ENCODE data around the gene HIVEP1.

HIVEP1 gene

DNA sequence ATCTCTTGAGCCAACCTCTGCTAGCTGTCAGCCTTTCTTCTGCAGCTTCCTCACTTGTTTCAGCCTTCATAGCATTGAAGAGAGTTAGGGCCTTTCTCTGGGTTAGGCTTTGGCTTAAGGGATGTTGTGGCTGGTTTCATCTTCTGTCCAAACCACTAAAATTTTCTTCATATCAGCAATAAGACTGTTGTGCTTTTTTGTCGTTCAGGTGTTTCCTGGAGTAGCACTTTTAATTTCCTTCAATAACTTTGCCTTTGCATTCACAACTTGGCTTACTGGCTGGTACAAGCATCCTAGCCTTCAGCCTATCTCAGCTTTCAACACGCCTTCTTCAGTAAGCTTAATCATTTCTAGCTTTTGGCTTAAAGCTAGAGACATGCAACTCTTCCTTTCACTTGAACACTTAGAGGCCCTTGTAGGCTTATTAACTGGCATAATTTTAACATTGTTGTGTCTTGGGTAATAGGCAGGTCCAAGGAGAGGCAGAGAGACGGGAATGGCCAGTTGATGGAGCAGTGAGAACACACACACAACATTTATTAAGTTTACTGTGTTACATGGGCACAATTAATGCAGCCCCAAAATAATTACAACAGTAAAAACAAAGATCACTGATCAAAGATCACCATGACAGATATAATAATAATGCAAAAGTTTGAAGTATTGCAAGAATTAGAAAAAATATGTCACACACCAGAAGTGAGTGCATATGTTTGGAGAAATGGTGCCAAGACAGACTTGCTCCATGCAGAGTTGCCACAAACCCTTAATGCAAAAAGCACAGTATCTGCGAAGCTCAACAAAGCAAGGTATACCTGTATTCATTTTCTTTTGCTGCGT is 98.6 kb downstream of the HIVEP1 start:
- Histone ChIP-seq H4K20me1 (no peaks in the 10 kb centered on the region), H3K4me3 (no peak overlapping the region), H3K4me2 (peak overlapping the region; percentile 14; the same call in 1 of the 2 replicates), H3K27ac (no peak overlapping the region), H3K36me3 (peaks cover 13% of the 10 kb centered on the region; the same call in 1 of the 2 replicates), H3K9ac (no peak overlapping the region), H3K9me3 (peaks cover 13% of the 10 kb centered on the region; the same call in 1 of the 2 replicates), H3K27me3 (no peaks in the 10 kb centered on the region), H3K4me1 (peaks cover 19% of the 10 kb centered on the region)
- TF ChIP-seq Cebpa-rat (IDR thresholded peaks at IDR 0.05), result no peak

DNA sequence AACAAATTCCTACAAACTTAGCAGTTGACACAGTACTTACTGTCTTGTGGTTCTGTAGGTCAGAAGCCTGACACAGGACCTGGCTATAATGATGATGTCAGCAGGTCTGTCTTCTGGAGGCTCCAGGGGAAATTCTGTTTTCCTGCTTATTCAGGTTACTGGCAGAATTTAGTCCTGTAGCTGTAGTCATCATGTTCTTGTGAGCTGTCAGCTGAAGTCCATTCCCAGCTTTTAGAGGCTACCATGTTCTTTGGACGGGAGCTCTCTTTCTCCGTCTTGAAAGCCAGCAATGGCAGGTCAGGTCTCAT is 99.2 kb downstream of the HIVEP1 start:
- no peaks in the 10 kb centered on the region for H3K27me3 ChIP-seq
- no peak overlapping the region for H3K27ac ChIP-seq
- no peak overlapping the region for H3K4me3 ChIP-seq
- peaks cover 15% of the 10 kb centered on the region for H3K36me3 ChIP-seq
- no peak for TF ChIP-seq Cebpa-rat (IDR thresholded peaks at IDR 0.05)
- peaks cover 16% of the 10 kb centered on the region for H3K9me3 ChIP-seq
- H3K4me1 ChIP-seq, result peaks cover 19% of the 10 kb centered on the region
- H3K9ac ChIP-seq, result no peak overlapping the region
- H3K4me2 ChIP-seq, result no peak overlapping the region
- H4K20me1 ChIP-seq, result no peaks in the 10 kb centered on the region

- H3K4me2 ChIP-seq, result no peak overlapping the region
- no peak for TF ChIP-seq Cebpa-rat (IDR thresholded peaks at IDR 0.05)
- H4K20me1 ChIP-seq, result no peaks in the 10 kb centered on the region
- no peak overlapping the region for H3K9ac ChIP-seq
- H3K27ac ChIP-seq, result no peak overlapping the region
- no peaks in the 10 kb centered on the region for H3K27me3 ChIP-seq
- H3K36me3 ChIP-seq, result peaks cover 12% of the 10 kb centered on the region
- H3K4me3 ChIP-seq, result no peak overlapping the region
- peaks cover 19% of the 10 kb centered on the region for H3K4me1 ChIP-seq
- peaks cover 20% of the 10 kb centered on the region for H3K9me3 ChIP-seq
Observed at GRCh38 chr6:12112540-12113189, 100.6 kb downstream of the HIVEP1 start.

GRCh38 chr6:12113190-12113577 is 101.1 kb downstream of the HIVEP1 start:
- no peak for TF ChIP-seq Cebpa-rat (IDR thresholded peaks at IDR 0.05)
- Histone ChIP-seq H3K9me3 (peaks cover 17% of the 10 kb centered on the region), H3K4me2 (no peak overlapping the region), H3K9ac (no peak overlapping the region), H3K4me3 (no peak overlapping the region), H3K27ac (no peak overlapping the region), H3K27me3 (no peaks in the 10 kb centered on the region), H4K20me1 (no peaks in the 10 kb centered on the region), H3K36me3 (peaks cover 10% of the 10 kb centered on the region), H3K4me1 (peaks cover 19% of the 10 kb centered on the region)

GRCh38 chr6:12114055-12114503 is 102.0 kb downstream of the HIVEP1 start:
- Histone ChIP-seq H3K27me3 (no peaks in the 10 kb centered on the region), H4K20me1 (no peaks in the 10 kb centered on the region), H3K9me3 (peaks cover 11% of the 10 kb centered on the region), H3K4me3 (no peak overlapping the region), H3K9ac (no peak overlapping the region), H3K27ac (no peak overlapping the region), H3K36me3 (peaks cover 12% of the 10 kb centered on the region), H3K4me2 (no peak overlapping the region), H3K4me1 (peaks cover 19% of the 10 kb centered on the region)
- TF ChIP-seq Cebpa-rat (IDR thresholded peaks at IDR 0.05), result no peak

- Histone ChIP-seq H4K20me1 (no peaks in the 10 kb centered on the region), H3K36me3 (peaks cover 15% of the 10 kb centered on the region), H3K4me2 (no peak overlapping the region), H3K27ac (no peak overlapping the region), H3K9me3 (peaks cover 11% of the 10 kb centered on the region), H3K27me3 (no peaks in the 10 kb centered on the region), H3K4me3 (no peak overlapping the region), H3K9ac (no peak overlapping the region), H3K4me1 (peaks cover 15% of the 10 kb centered on the region)
- no peak for TF ChIP-seq Cebpa-rat (IDR thresholded peaks at IDR 0.05)
Observed at GRCh38 chr6:12115001-12115400, 102.9 kb downstream of the HIVEP1 start.

DNA sequence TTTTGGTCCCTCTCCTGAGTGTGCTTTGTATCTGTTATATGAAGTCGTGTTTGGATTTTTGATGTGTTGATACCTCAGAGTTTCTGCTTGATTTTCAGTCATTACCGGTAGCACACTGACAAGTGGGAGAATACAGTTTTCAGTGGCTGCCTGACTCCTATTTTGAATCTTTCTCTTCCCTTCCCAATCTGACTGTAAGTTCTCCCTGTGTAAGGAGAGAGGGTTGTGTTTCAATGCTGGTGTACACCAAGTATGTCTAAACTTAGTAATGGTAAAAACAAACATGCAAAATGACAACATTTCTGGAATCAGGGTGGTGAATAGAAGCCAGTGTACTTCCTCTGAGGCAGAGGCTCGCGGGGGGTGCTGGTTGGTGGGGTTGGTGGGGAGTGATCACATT is 103.4 kb downstream of the HIVEP1 start:
- H4K20me1 ChIP-seq, result no peaks in the 10 kb centered on the region
- peaks cover 10% of the 10 kb centered on the region for H3K4me1 ChIP-seq
- H3K4me2 ChIP-seq, result no peak overlapping the region
- no peak overlapping the region for H3K9ac ChIP-seq
- no peak overlapping the region for H3K4me3 ChIP-seq
- TF ChIP-seq Cebpa-rat (IDR thresholded peaks at IDR 0.05), result no peak
- H3K27ac ChIP-seq, result no peak overlapping the region
- peaks cover 11% of the 10 kb centered on the region for H3K9me3 ChIP-seq
- H3K36me3 ChIP-seq, result peaks cover 20% of the 10 kb centered on the region
- H3K27me3 ChIP-seq, result no peaks in the 10 kb centered on the region

GRCh38 chr6:12116264-12116800 is 104.2 kb downstream of the HIVEP1 start:
- no peaks in the 10 kb centered on the region for H4K20me1 ChIP-seq
- peaks cover 28% of the 10 kb centered on the region for H3K36me3 ChIP-seq
- H3K9me3 ChIP-seq, result peaks cover 11% of the 10 kb centered on the region
- TF ChIP-seq Cebpa-rat (IDR thresholded peaks at IDR 0.05), result no peak
- H3K4me2 ChIP-seq, result no peak overlapping the region
- no peak overlapping the region for H3K4me3 ChIP-seq
- H3K9ac ChIP-seq, result no peak overlapping the region
- H3K4me1 ChIP-seq, result peaks cover 7% of the 10 kb centered on the region; the same call in 1 of the 2 replicates
- H3K27ac ChIP-seq, result no peak overlapping the region
- H3K27me3 ChIP-seq, result no peaks in the 10 kb centered on the region

GRCh38 chr6:12116978-12117377 is 104.9 kb downstream of the HIVEP1 start:
- no peak overlapping the region for H3K9ac ChIP-seq
- H3K9me3 ChIP-seq, result peaks cover 11% of the 10 kb centered on the region
- no peaks in the 10 kb centered on the region for H3K27me3 ChIP-seq
- H3K4me1 ChIP-seq, result peaks cover 7% of the 10 kb centered on the region; the same call in 1 of the 2 replicates
- TF ChIP-seq Cebpa-rat (IDR thresholded peaks at IDR 0.05), result no peak
- H4K20me1 ChIP-seq, result no peaks in the 10 kb centered on the region
- no peak overlapping the region for H3K4me3 ChIP-seq
- H3K27ac ChIP-seq, result no peak overlapping the region
- H3K36me3 ChIP-seq, result peaks cover 34% of the 10 kb centered on the region
- no peak overlapping the region for H3K4me2 ChIP-seq

- H3K4me3 ChIP-seq, result no peak overlapping the region
- H3K9me3 ChIP-seq, result peaks cover 11% of the 10 kb centered on the region
- H3K4me2 ChIP-seq, result no peak overlapping the region
- H3K27me3 ChIP-seq, result no peaks in the 10 kb centered on the region
- H3K27ac ChIP-seq, result no peak overlapping the region
- no peak overlapping the region for H3K9ac ChIP-seq
- H3K4me1 ChIP-seq, result peaks cover 7% of the 10 kb centered on the region; the same call in 1 of the 2 replicates
- peaks cover 48% of the 10 kb centered on the region for H3K36me3 ChIP-seq
- no peaks in the 10 kb centered on the region for H4K20me1 ChIP-seq
- TF ChIP-seq Cebpa-rat (IDR thresholded peaks at IDR 0.05), result no peak
Observed at GRCh38 chr6:12118607-12119006, 106.5 kb downstream of the HIVEP1 start.

Data from BLaER1 (cell line).